Neural crest cell (in vitro differentiated cells): ENCODE data around the gene DESI1. TPM values are rescaled to one million over a fixed set of nuclear protein-coding genes. Genes with fewer than 3 reads are reported as not detected.
"Not testable (repeated sequence)": the region's sequence is repeated elsewhere in the genome, so short reads cannot be mapped to it uniquely, and the experiment has no call there.

Source experiments
- DNase-seq: peaks from one replicate; pipeline ENCODE4 v3.0.0; 2021; ENCODE audit warnings: low read depth, mixed read lengths, low spot score
- H3K27ac Mint-ChIP-seq: one replicate; pipeline ENCODE4 v1.8.0; 2021; ENCODE audit warnings: mild to moderate bottlenecking, mixed read lengths; ENCODE audit not compliant: unreplicated experiment
- H3K27me3 Mint-ChIP-seq: 2 replicates; pipeline ENCODE4 v1.8.0; 2021; ENCODE audit warnings: low read depth, mild to moderate bottlenecking, mixed read lengths
- H3K36me3 Mint-ChIP-seq: 2 replicates; pipeline ENCODE4 v1.8.0; 2021; ENCODE audit warnings: low read depth, mild to moderate bottlenecking, mixed read lengths
- H3K4me1 Mint-ChIP-seq: 2 replicates; pipeline ENCODE4 v1.8.0; 2021; ENCODE audit warnings: mixed read lengths
- H3K4me3 Mint-ChIP-seq: one replicate; pipeline ENCODE4 v1.8.0; 2021; ENCODE audit warnings: mild to moderate bottlenecking, mixed read lengths
- H3K9me3 Mint-ChIP-seq: 2 replicates; pipeline ENCODE4 v1.8.0; 2021; ENCODE audit warnings: mixed read lengths
- CTCF ChIP-seq: fragments of 200-600 bp; sonication (generic); conservative IDR thresholded peaks from 2 replicates; pipeline ENCODE4 v1.5.0; 2021; ENCODE audit warnings: antibody characterized with exemption, mild to moderate bottlenecking
- total RNA-seq: library from RNA; stranded (reverse); gene quantifications from 2 replicates; pipeline ENCODE4 v1.2.1, GENCODE V29; 2021

DESI1 gene
- total RNA-seq, 1 donor from 2014 or later = 38.0 TPM

- DNase-seq = no peak
- H3K27ac Mint-ChIP-seq = no peak overlapping the region
- H3K4me3 Mint-ChIP-seq = no peak overlapping the region
- no peaks in the 10 kb centered on the region for H3K27me3 Mint-ChIP-seq
- H3K36me3 Mint-ChIP-seq = peaks cover 7% of the 10 kb centered on the region
- no peaks in the 10 kb centered on the region for H3K9me3 Mint-ChIP-seq
- no peaks in the 10 kb centered on the region for H3K4me1 Mint-ChIP-seq
- no peak for TF ChIP-seq CTCF
Measured at GRCh38 chr22:41598081-41598480, 22.8 kb downstream of the DESI1 start.

GRCh38 chr22:41597635-41597953 lies 23.2 kb downstream of the DESI1 start:
- no peak for DNase-seq
- no peak for TF ChIP-seq CTCF
- Mint-ChIP-seq H3K4me1 (no peaks in the 10 kb centered on the region), H3K27ac (no peak overlapping the region), H3K36me3 (peaks cover 3% of the 10 kb centered on the region), H3K9me3 (no peaks in the 10 kb centered on the region), H3K4me3 (no peak overlapping the region), H3K27me3 (no peaks in the 10 kb centered on the region)

- Mint-ChIP-seq H3K4me1 (no peaks in the 10 kb centered on the region), H3K27ac (no peak overlapping the region), H3K27me3 (no peaks in the 10 kb centered on the region), H3K4me3 (no peak overlapping the region), H3K36me3 (no peaks in the 10 kb centered on the region), H3K9me3 (no peaks in the 10 kb centered on the region)
- peak; percentile 65 for TF ChIP-seq CTCF
- DNase-seq = peak; percentile 49
Measured at GRCh38 chr22:41596776-41597634, 23.8 kb downstream of the DESI1 start.

- Mint-ChIP-seq H3K27me3 (no peaks in the 10 kb centered on the region), H3K36me3 (no peaks in the 10 kb centered on the region), H3K4me3 (no peak overlapping the region), H3K27ac (no peak overlapping the region), H3K9me3 (no peaks in the 10 kb centered on the region), H3K4me1 (no peaks in the 10 kb centered on the region)
- no peak for TF ChIP-seq CTCF
- DNase-seq = no peak
Measured at GRCh38 chr22:41595703-41596102, 25.1 kb downstream of the DESI1 start.

- not testable (repeated sequence) for H3K36me3 Mint-ChIP-seq, DNase-seq, H3K27ac Mint-ChIP-seq, H3K27me3 Mint-ChIP-seq, H3K9me3 Mint-ChIP-seq
- H3K4me3 Mint-ChIP-seq = peak overlapping the region; percentile 31
- peaks cover 17% of the 10 kb centered on the region for H3K4me1 Mint-ChIP-seq
Measured at GRCh38 chr22:41593336-41593960, 27.4 kb downstream of the DESI1 start.
